BJ (cell line): ENCODE results near the gene PHC2. TPM values are rescaled to one million over a fixed set of nuclear protein-coding genes. Genes with fewer than 3 reads are reported as not detected.

Experiments used
- CTCF ChIA-PET: fragments of 350-600 bp; formaldehyde crosslinking; extraction: SDS; loops from one replicate; lab custom pipeline; 2021; ENCODE audit warnings: antibody characterized with exemption, inconsistent platforms; lab: Yijun Ruan, JAX
- POLR2A ChIA-PET: fragments of 300-600 bp; sonication (Branson Sonifier 250); formaldehyde crosslinking; extraction: SDS; loops from one replicate; lab custom pipeline; 2021; ENCODE audit warnings: antibody characterized with exemption; lab: Charles Lee
- DNase-seq: peaks from one replicate; pipeline ENCODE4 v3.0.0-alpha.2; 2011; ENCODE audit warnings: low read depth
- H3K27me3 ChIP-seq: 2 replicates; pipeline ENCODE4 v1.6.0; 2011; ENCODE audit warnings: low read length; ENCODE audit not compliant: control insufficient read depth, insufficient read depth
- H3K36me3 ChIP-seq: 2 replicates; pipeline ENCODE4 v1.5.1; 2011; ENCODE audit warnings: low read length; ENCODE audit not compliant: control insufficient read depth, insufficient read depth
- H3K4me3 ChIP-seq: 2 replicates; pipeline ENCODE4 v1.5.1; 2011; ENCODE audit warnings: low read depth, mild to moderate bottlenecking, control low read depth, low read length
- polyA plus RNA-seq: library from polyadenylated mRNA; depleted of rRNA; stranded (reverse); fragments of >200 nt; gene quantifications from 2 replicates; pipeline ENCODE4 v1.2.3, GENCODE V29; 2011
- TF ChIP-seq, protein P1 (sequence below): IDR thresholded peaks from 2 replicates; pipeline ENCODE4 v1.5.1; 2011; ENCODE audit warnings: low read depth, mild to moderate bottlenecking, control low read depth, inconsistent platforms, low read length, moderate library complexity; ENCODE audit not compliant: insufficient read depth

Gene PHC2
- polyA plus RNA-seq, 1 experiment = 62.0 TPM

DNA sequence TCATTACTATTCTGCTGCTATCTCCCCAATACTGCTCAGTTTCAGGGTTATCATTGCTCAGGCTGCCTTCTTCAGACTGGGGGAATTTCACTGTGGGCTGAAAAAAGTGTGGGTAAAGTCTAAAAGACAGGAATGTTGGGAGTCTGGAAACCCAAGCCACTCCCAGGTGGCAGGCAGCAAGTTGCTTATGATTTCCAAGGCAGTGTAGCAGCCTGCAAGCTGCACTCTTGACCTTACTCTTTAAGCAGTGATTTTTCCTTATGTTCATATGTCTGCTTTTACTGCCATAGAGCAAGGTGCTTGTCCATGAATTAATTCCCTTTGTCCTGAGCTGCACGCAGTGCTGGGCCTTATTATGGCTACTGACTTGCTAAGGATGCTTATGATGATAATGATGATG is 53.1 kb downstream of the PHC2 start:
- H3K27me3 ChIP-seq = no peaks in the 10 kb centered on the region
- TF ChIP-seq, protein P1, sequence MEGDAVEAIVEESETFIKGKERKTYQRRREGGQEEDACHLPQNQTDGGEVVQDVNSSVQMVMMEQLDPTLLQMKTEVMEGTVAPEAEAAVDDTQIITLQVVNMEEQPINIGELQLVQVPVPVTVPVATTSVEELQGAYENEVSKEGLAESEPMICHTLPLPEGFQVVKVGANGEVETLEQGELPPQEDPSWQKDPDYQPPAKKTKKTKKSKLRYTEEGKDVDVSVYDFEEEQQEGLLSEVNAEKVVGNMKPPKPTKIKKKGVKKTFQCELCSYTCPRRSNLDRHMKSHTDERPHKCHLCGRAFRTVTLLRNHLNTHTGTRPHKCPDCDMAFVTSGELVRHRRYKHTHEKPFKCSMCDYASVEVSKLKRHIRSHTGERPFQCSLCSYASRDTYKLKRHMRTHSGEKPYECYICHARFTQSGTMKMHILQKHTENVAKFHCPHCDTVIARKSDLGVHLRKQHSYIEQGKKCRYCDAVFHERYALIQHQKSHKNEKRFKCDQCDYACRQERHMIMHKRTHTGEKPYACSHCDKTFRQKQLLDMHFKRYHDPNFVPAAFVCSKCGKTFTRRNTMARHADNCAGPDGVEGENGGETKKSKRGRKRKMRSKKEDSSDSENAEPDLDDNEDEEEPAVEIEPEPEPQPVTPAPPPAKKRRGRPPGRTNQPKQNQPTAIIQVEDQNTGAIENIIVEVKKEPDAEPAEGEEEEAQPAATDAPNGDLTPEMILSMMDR = no peak
- no peak overlapping the region for H3K4me3 ChIP-seq
- CTCF ChIA-PET = no interaction called here
- DNase-seq = no peak
- POLR2A ChIA-PET = interaction anchor here (0.6 kb wide), 1 partner anchor 14 kb away, joined by 4 read pairs; no protein-coding TSS in a partner anchor
- H3K36me3 ChIP-seq = peaks cover under 1% of the 10 kb centered on the region; the same call in 1 of the 2 replicates

DNA sequence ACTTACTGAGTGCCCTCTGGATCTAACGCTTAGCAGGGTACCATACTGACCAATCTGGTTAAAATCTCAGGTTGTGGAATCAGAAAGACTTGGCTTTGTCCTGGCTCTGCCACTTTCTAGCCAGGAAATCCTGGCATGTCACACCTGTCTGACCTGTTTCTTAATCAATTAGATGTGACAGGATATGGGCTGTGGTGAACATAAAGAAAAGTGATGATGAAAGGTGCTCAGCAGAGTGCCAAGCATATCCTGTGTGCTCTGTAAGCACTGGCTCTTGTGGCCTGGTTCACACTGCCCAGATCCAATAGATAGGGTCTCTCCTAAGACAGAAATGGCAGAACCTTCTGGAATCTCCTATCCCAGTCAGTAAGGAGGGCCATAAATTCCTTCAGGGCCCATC is 53.9 kb downstream of the PHC2 start:
- Histone ChIP-seq H3K36me3 (peaks cover 6% of the 10 kb centered on the region), H3K4me3 (no peak overlapping the region), H3K27me3 (no peaks in the 10 kb centered on the region)
- ChIA-PET CTCF (no interaction called here), POLR2A (no interaction called here)
- TF ChIP-seq, protein P1 = no peak
- DNase-seq = no peak

DNA sequence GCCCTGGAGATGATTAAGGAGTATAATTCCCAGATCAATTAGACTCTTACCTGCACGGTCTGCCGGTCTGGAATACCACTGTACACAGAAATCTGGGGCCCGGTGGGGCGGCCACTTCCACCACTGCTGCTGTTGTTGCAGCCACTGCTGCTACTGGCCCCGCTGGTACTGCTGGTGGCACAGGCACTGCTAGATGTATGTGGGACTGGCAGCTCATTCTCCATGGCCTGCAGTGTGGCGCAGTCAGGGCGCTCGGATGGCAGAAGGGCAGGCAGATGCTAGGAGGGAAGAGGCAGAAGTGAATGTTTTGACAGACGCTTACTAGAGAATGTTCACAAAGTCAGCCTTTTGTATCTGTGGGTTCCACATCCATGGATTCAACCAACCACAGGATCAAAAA is 55.6 kb downstream of the PHC2 start:
- Histone ChIP-seq H3K27me3 (no peaks in the 10 kb centered on the region), H3K4me3 (no peak overlapping the region), H3K36me3 (peaks cover 9% of the 10 kb centered on the region)
- TF ChIP-seq, protein P1 = no peak
- CTCF ChIA-PET = interaction anchor here (0.6 to 3.2 kb wide), 4 partner anchors 9 to 83 kb away, joined by 3 to 11 read pairs (median 4); no protein-coding TSS in a partner anchor
- DNase-seq = no peak
- POLR2A ChIA-PET = no interaction called here

DNA sequence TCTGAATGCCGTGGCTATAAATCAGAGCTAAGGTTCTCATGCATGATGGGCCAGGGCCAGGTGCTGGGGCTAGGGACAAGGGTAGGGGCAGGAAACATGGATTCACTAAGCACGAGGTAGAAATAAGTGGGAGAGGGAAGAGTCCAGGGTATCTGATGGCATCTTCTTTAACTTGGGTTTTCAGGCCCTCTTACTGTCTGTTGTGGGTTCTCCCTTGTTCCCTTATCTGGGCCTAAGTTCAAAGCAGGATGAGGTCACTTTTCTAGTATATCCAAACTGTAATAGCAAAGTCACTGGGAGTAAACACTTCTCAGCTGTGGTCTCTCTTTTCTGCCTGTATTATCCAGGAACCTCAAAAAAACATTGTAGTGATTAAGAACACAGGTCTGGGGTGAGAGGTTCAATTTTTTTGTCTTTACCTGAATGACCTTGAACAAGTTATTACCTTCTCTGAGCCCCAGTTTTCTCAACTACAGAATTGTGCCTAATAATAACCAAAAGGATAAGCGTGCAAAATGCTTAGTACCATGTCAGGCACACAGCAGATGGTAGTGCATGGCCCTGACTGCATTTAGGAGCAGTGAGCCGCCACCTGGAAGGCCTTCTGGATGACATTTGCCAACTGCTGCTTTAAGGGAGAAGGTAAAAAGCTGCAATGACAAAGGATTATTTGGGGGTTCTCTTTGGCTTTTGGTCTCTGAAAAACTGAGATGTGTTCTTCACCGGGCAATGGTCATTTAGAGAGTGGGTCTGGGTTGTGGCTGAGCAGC is 56.4 kb downstream of the PHC2 start:
- Histone ChIP-seq H3K36me3 (peaks cover 9% of the 10 kb centered on the region), H3K27me3 (no peaks in the 10 kb centered on the region), H3K4me3 (no peak overlapping the region)
- POLR2A ChIA-PET = no interaction called here
- CTCF ChIA-PET = interaction anchor here (1.2 to 19.9 kb wide), 3 partner anchors 78 to 84 kb away, joined by 3 to 203 read pairs (median 11); no protein-coding TSS in a partner anchor
- no peak for DNase-seq
- TF ChIP-seq, protein P1 = no peak

DNA sequence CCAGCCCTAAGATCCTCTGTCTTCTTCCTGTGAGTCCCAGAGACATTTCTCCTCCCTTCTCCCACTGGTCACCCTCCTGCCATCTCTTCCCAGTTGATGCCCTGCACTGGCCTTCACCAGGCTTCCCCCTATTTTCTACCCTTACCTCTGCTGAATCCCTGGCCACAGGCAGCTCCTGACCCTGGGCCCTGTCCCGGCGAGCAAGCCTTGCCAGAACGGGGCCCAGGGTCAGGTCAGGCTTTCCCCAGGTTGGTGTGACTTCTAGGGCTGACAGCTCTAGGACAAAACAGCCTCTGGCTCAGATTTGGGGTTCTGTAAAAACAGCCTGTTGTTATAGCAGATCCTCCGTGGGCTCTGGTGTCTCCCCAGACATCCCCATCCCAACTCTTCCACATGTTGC is 57.3 kb downstream of the PHC2 start:
- no peak for DNase-seq
- Histone ChIP-seq H3K27me3 (no peaks in the 10 kb centered on the region), H3K36me3 (peaks cover 12% of the 10 kb centered on the region), H3K4me3 (no peak overlapping the region)
- TF ChIP-seq, protein P1 = no peak
- ChIA-PET POLR2A (no interaction called here), CTCF (interaction anchor here (3.2 to 19.9 kb wide), 2 partner anchors 77 to 82 kb away, joined by 11 to 203 read pairs; no protein-coding TSS in a partner anchor)
